RWPE1 (cell line): ENCODE results near the gene HS3ST1.

Experiments used
- CTCF ChIA-PET: fragments of 350-600 bp; sonication (Branson Sonifier 250); formaldehyde crosslinking; extraction: SDS; loops from one replicate; lab custom pipeline; 2021; lab: Yijun Ruan, JAX
- POLR2A ChIA-PET: fragments of 400-600 bp; formaldehyde crosslinking; extraction: SDS; loops from one replicate; lab custom pipeline; 2020; ENCODE audit warnings: antibody characterized with exemption; ENCODE audit not compliant: low non-redundant PET; lab: Yijun Ruan, JAX
- DNase-seq: peaks from one replicate; pipeline ENCODE4 v3.0.0; 2012; ENCODE audit warnings: low spot score
- H3K27ac ChIP-seq: fragments of 450-650 bp; 2 replicates; pipeline ENCODE4 v1.5.1; 2017
- CTCF ChIP-seq: fragments of 450-650 bp; conservative IDR thresholded peaks from 2 replicates; pipeline ENCODE4 v1.5.1; 2017; ENCODE audit warnings: low read depth, mild to moderate bottlenecking

Gene HS3ST1

GRCh38 chr4:11424000-11424399, 4.7 kb downstream of the HS3ST1 start:
- no peak; the same call in 1 of the 2 replicates for TF ChIP-seq CTCF
- CTCF ChIA-PET = interaction anchor here (0.9 kb wide), 1 partner anchor 10 kb away, joined by 3 read pairs; no protein-coding TSS in a partner anchor
- no peak overlapping the region for H3K27ac ChIP-seq
- DNase-seq = peak; percentile 43
- POLR2A ChIA-PET = no interaction called here

- H3K27ac ChIP-seq = no peak overlapping the region
- POLR2A ChIA-PET = no interaction called here
- no peak for TF ChIP-seq CTCF
- CTCF ChIA-PET = no interaction called here
- DNase-seq = no peak
These were observed 5.2 kb downstream of the HS3ST1 start for GRCh38 chr4:11423465-11423864.

DNA sequence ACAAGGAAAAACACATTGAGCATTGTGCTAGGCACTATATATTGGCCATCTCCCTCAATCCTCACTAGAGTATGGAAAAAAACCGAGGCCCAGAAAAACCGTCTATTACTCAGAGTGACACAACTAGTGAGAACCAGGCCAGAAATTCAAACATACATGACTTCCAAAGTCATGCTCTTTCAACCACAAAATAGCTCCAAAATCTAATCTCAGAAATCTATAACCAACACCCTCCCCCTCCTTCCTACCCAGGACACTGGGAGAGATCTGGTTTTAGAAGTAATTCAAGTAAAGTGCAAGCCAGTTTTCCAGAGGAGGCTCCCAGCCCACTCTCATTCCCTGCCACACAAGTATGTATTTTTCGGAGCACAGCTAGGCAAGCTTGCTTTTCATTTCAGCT, 7.6 kb downstream of the HS3ST1 start:
- CTCF ChIA-PET = no interaction called here
- H3K27ac ChIP-seq = no peak overlapping the region
- DNase-seq = no peak
- no peak for TF ChIP-seq CTCF
- POLR2A ChIA-PET = no interaction called here

- CTCF ChIA-PET = interaction anchor here (0.7 kb wide), 1 partner anchor 171 kb away, joined by 4 read pairs; no protein-coding TSS in a partner anchor
- TF ChIP-seq CTCF = no peak
- DNase-seq = no peak
- POLR2A ChIA-PET = no interaction called here
- H3K27ac ChIP-seq = no peak overlapping the region
These were observed 8.4 kb downstream of the HS3ST1 start for GRCh38 chr4:11420327-11420726.

DNA sequence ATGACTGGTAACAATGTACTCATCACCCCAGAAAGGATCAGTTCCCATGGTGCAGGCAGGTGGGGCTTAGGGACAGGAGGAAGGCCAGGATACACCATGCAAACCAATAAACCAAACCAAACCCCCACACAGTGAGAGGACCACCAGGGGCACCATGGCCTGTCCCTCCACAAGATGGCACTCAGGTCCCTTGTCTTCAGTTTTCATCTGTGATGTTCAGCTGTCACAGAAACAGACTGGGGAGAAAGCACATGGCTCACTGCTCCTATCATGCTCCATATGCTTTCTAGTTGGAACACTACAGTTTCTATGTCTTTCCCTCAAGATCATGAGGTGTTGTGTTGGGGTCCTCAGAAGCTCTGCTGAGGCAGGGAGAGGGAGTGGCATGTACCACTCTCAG, 10.1 kb downstream of the HS3ST1 start:
- ChIA-PET POLR2A (no interaction called here), CTCF (no interaction called here)
- no peak overlapping the region for H3K27ac ChIP-seq
- DNase-seq = no peak
- TF ChIP-seq CTCF = no peak

DNA sequence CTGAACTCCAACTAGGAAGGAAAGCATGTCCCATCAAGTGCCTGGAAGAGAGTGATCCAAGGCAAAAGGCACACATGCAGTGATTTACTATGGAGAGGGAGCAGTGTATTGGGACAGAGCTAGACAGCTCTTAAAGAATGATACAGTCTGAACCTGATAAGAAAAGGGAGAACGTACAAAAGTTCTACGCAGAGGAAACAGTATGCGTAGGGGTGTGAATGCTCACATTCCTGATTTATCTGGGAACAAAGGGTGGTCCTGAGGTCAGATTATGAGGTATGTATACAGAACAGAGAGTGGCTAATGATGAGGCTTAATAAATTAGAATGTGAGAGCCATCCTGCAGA, 12.0 kb downstream of the HS3ST1 start:
- ChIA-PET POLR2A (no interaction called here), CTCF (no interaction called here)
- DNase-seq = no peak
- H3K27ac ChIP-seq = no peak overlapping the region
- no peak for TF ChIP-seq CTCF
